ENCODE results near the gene MT1HL1. TPM values are rescaled to one million over a fixed set of nuclear protein-coding genes. Genes with fewer than 3 reads are reported as not detected.

The MT1HL1 gene
- total RNA-seq, 2 experiments from 2014 or later = not detected

- H3K9me3 Mint-ChIP-seq = no peaks in the 10 kb centered on the region
- H3K27me3 Mint-ChIP-seq = peaks cover 42% of the 10 kb centered on the region
- H3K27ac Mint-ChIP-seq = no peak overlapping the region
- TF ChIP-seq CTCF (IDR thresholded peaks at IDR 0.05) = no peak
- H3K36me3 Mint-ChIP-seq (ENCODE audit: low read depth) = peaks cover 2% of the 10 kb centered on the region
- ATAC-seq (no peak), DNase-seq (no peak)
- POLR2A ChIA-PET = no interaction called here
- CTCF ChIA-PET = no interaction called here
- H3K4me3 Mint-ChIP-seq = no peak overlapping the region
- H3K4me1 Mint-ChIP-seq (ENCODE audit: low read depth) = peaks cover 7% of the 10 kb centered on the region
- intact Hi-C loops (cut with micrococcal nuclease) = no loop called here
Observed at GRCh38 chr1:237040823-237041222, 36.6 kb upstream of the MT1HL1 start.

GRCh38 chr1:237038211-237038610 lies 34.0 kb upstream of the MT1HL1 start:
- Mint-ChIP-seq H3K4me3 (no peak overlapping the region), H3K27me3 (peaks cover 27% of the 10 kb centered on the region), H3K4me1 (ENCODE audit: low read depth) (peaks cover 6% of the 10 kb centered on the region), H3K36me3 (ENCODE audit: low read depth) (peaks cover 2% of the 10 kb centered on the region), H3K9me3 (no peaks in the 10 kb centered on the region), H3K27ac (no peak overlapping the region)
- no peak for TF ChIP-seq CTCF (IDR thresholded peaks at IDR 0.05)
- ATAC-seq (no peak), DNase-seq (no peak)
- POLR2A ChIA-PET = no interaction called here
- intact Hi-C loops (cut with micrococcal nuclease) = no loop called here
- CTCF ChIA-PET = no interaction called here

- Mint-ChIP-seq H3K4me1 (ENCODE audit: low read depth) (no peaks in the 10 kb centered on the region), H3K27ac (no peak overlapping the region), H3K9me3 (no peaks in the 10 kb centered on the region), H3K36me3 (ENCODE audit: low read depth) (no peaks in the 10 kb centered on the region), H3K27me3 (peaks cover 13% of the 10 kb centered on the region), H3K4me3 (no peak overlapping the region)
- DNase-seq (no peak), ATAC-seq (no peak)
- intact Hi-C loops (cut with micrococcal nuclease) = no loop called here
- CTCF ChIA-PET = no interaction called here
- POLR2A ChIA-PET = no interaction called here
- TF ChIP-seq CTCF (IDR thresholded peaks at IDR 0.05) = no peak
Observed at GRCh38 chr1:237035759-237036158, 31.5 kb upstream of the MT1HL1 start.

- ATAC-seq = no peak
- Mint-ChIP-seq H3K27me3 (peaks cover 10% of the 10 kb centered on the region), H3K27ac (no peak overlapping the region), H3K36me3 (ENCODE audit: low read depth) (no peaks in the 10 kb centered on the region), H3K9me3 (no peaks in the 10 kb centered on the region), H3K4me1 (ENCODE audit: low read depth) (no peaks in the 10 kb centered on the region), H3K4me3 (no peak overlapping the region)
- intact Hi-C loops (cut with micrococcal nuclease) = no loop called here
- CTCF ChIA-PET = no interaction called here
- TF ChIP-seq CTCF (IDR thresholded peaks at IDR 0.05) = no peak
- POLR2A ChIA-PET = no interaction called here
- no peak for DNase-seq
Observed at GRCh38 chr1:237033804-237034203, 29.6 kb upstream of the MT1HL1 start.

GRCh38 chr1:237033061-237033460 lies 28.8 kb upstream of the MT1HL1 start:
- DNase-seq (no peak), ATAC-seq (no peak)
- H3K27me3 Mint-ChIP-seq = peaks cover 7% of the 10 kb centered on the region
- no peaks in the 10 kb centered on the region for H3K4me1 Mint-ChIP-seq (ENCODE audit: low read depth)
- TF ChIP-seq CTCF (IDR thresholded peaks at IDR 0.05) = no peak
- H3K4me3 Mint-ChIP-seq = no peak overlapping the region
- H3K36me3 Mint-ChIP-seq (ENCODE audit: low read depth) = no peaks in the 10 kb centered on the region
- no peaks in the 10 kb centered on the region for H3K9me3 Mint-ChIP-seq
- ChIA-PET CTCF (no interaction called here), POLR2A (no interaction called here)
- intact Hi-C loops (cut with micrococcal nuclease) = no loop called here
- no peak overlapping the region for H3K27ac Mint-ChIP-seq

Data from activated CD8-positive, alpha-beta T cell treated with anti-CD3 and anti-CD28 coated beads for 36 hours (primary cell).